Small intestine (tissue), 7 donors: ENCODE data around the gene DTHD1. TPM values are rescaled to one million over a fixed set of nuclear protein-coding genes. Genes with fewer than 3 reads are reported as not detected.
A peak's percentile ranks its signal among the peaks of the same experiment; 100 is the strongest.

ENCODE experiments used
- DNase-seq, 2 donors: peaks; one replicate each; pipeline versions ENCODE4 v3.0.0 to v3.0.0-alpha.2; 2013
- FAIRE-seq: peaks from 2 replicates; lab custom pipeline; 2012; peaks lifted over from hg19 to GRCh38; lab: Jason Lieb, UNC
- H3K27ac ChIP-seq, 3 donors: one replicate each; pipeline ENCODE4 v1.5.1; 2013; ENCODE audit warnings: low read length in 2 of 3, mild to moderate bottlenecking in 2 of 3, control low read depth in 1 of 3, inconsistent platforms in 1 of 3, low read depth in 1 of 3, moderate library complexity in 1 of 3
- H3K27me3 ChIP-seq, 3 donors: one replicate each; pipeline ENCODE4 v1.6.1; 2013; ENCODE audit warnings: low read length in 3 of 3, inconsistent platforms in 1 of 3; ENCODE audit not compliant: control insufficient read depth in 3 of 3, insufficient read depth in 3 of 3
- H3K36me3 ChIP-seq, 3 donors: one replicate each; pipeline ENCODE4 v1.6.1; 2013; ENCODE audit warnings: low read length in 3 of 3, inconsistent platforms in 1 of 3, low read depth in 1 of 3, mild to moderate bottlenecking in 1 of 3, moderate library complexity in 1 of 3; ENCODE audit not compliant: control insufficient read depth in 3 of 3, insufficient read depth in 2 of 3
- H3K4me1 ChIP-seq, 3 donors: one replicate each; pipeline ENCODE4 v1.6.1; 2013; ENCODE audit warnings: low read length in 2 of 3, inconsistent platforms in 1 of 3, low read depth in 1 of 3, mild to moderate bottlenecking in 1 of 3, moderate library complexity in 1 of 3; ENCODE audit not compliant: control insufficient read depth in 3 of 3, insufficient read depth in 2 of 3
- H3K4me3 ChIP-seq, 3 donors: one replicate each; pipeline ENCODE4 v1.5.1; 2013; ENCODE audit warnings: low read length in 3 of 3, control low read depth in 1 of 3, inconsistent platforms in 1 of 3, low read depth in 1 of 3, mild to moderate bottlenecking in 1 of 3, moderate library complexity in 1 of 3
- H3K9me3 ChIP-seq, 2 donors: one replicate each; pipeline ENCODE4 v1.6.1; 2013; ENCODE audit warnings: low read depth in 1 of 2, low read length in 1 of 2; ENCODE audit not compliant: control insufficient read depth in 2 of 2, insufficient read depth in 1 of 2
- WGBS, 3 donors: extraction: QIAGEN DNeasy Blood & Tissue Kit; methylation state at CpG; one replicate each; pipeline ENCODE4 v1.1.7; 2013; 5-methylcytosine and 5-hydroxymethylcytosine counted together
- polyA plus RNA-seq, 4 donors: library from polyadenylated mRNA; stranded (reverse) in 3 of 4; unstranded in 1 of 4; fragments of 200-250 nt in 3 of 4; fragments of 120-200 nt in 1 of 4; gene quantifications; one replicate each; pipeline versions ENCODE4 v1.2.1 to v1.2.3, GENCODE V29; 2013
- donor health status: healthy with polysubstance abuse.
- donor health status: control.
- donor health status: control.
- donor health status: Bipolar disorder and iron deficiency.
- donor health status: healthy.

Gene DTHD1
- polyA plus RNA-seq, 4 donors: 0.01 to 0.27 (median 0.04) TPM; not detected in 1

- Histone ChIP-seq H3K9me3 (no peaks in the 10 kb centered on the region), H3K36me3 (no peaks in the 10 kb centered on the region), H3K4me1 (no peaks in the 10 kb centered on the region), H3K4me3 (no peak overlapping the region), H3K27me3 (no peaks in the 10 kb centered on the region), H3K27ac (no peak overlapping the region)
- DNase-seq: no peak
- no peak for FAIRE-seq
- 83 to 91% (median 85%) methylated on average over 6 of the region's 6 CpGs for WGBS, 3 donors
Measured at GRCh38 chr4:36333303-36333877, 52.0 kb downstream of the DTHD1 start.

DNA sequence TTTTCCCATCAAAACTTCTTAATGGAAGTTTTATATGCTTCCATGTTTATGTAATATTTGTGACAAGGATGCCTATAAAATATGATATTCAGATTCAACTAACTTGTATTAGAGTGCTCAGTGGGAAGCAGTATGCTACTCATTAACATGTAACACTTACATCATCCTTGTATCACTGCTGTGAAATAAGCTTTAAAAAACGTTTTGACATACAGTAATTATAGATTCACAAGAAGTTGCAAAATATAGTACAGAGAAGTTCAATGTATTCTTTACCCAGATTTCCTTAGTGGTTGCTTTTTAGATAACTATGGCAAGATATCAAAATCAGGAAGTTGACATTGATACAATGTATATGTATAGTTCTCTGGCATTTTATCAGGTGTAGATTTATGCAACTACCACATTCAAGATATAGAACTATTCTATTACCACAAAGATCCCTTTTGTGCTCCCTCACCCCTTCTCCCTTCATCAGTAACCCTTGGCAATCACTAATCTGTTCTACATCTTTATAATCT lies 56.3 kb downstream of the DTHD1 start:
- no peak overlapping the region for H3K27ac ChIP-seq
- H3K4me1 ChIP-seq: peaks cover 0 to 2% (median 0%) of the 10 kb centered on the region in 3 donors
- 5 to 16% (median 11%) methylated on average over 1 of the region's 1 CpG for WGBS, 3 donors
- FAIRE-seq (no peak), DNase-seq (no peak)
- H3K4me3 ChIP-seq: no peak overlapping the region
- H3K27me3 ChIP-seq: no peaks in the 10 kb centered on the region
- no peaks in the 10 kb centered on the region for H3K36me3 ChIP-seq
- no peaks in the 10 kb centered on the region for H3K9me3 ChIP-seq

- FAIRE-seq (no peak), DNase-seq (peak in 1 of 2 donors; percentile 61)
- Histone ChIP-seq H3K27me3 (no peaks in the 10 kb centered on the region), H3K9me3 (no peaks in the 10 kb centered on the region), H3K4me3 (no peak overlapping the region), H3K27ac (no peak overlapping the region), H3K4me1 (peaks cover 0 to 2% (median 0%) of the 10 kb centered on the region in 3 donors), H3K36me3 (no peaks in the 10 kb centered on the region)
- 50 to 68% (median 52%) methylated on average over 3 of the region's 3 CpGs for WGBS, 3 donors
Measured at GRCh38 chr4:36338973-36339372, 57.6 kb downstream of the DTHD1 start.

DNA sequence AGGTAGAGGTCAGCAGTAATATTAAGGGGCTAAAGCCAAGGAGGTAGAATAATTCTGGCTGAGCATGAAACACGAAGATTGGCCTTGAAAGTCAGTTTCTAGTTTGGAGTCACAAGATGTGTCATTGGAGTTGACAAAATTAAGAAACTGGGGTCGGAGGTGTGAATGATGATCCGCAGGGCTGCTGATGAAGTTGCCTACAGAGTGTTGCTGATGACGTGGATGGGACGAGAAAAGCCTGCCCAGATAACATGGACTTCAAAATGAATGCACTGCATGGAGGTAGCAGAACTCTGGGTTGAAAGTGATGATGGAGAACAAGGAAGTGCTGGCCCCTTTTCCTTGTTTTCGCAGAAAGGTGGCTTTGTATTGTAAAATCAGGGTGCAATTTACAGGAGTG lies 60.5 kb downstream of the DTHD1 start:
- 87 to 94% (median 91%) methylated on average over 6 of the region's 6 CpGs for WGBS, 3 donors
- DNase-seq (no peak), FAIRE-seq (no peak)
- Histone ChIP-seq H3K27me3 (no peaks in the 10 kb centered on the region), H3K4me3 (no peak overlapping the region), H3K9me3 (no peaks in the 10 kb centered on the region), H3K27ac (no peak overlapping the region), H3K36me3 (no peaks in the 10 kb centered on the region), H3K4me1 (peaks cover 0 to 2% (median 0%) of the 10 kb centered on the region in 3 donors)

DNA sequence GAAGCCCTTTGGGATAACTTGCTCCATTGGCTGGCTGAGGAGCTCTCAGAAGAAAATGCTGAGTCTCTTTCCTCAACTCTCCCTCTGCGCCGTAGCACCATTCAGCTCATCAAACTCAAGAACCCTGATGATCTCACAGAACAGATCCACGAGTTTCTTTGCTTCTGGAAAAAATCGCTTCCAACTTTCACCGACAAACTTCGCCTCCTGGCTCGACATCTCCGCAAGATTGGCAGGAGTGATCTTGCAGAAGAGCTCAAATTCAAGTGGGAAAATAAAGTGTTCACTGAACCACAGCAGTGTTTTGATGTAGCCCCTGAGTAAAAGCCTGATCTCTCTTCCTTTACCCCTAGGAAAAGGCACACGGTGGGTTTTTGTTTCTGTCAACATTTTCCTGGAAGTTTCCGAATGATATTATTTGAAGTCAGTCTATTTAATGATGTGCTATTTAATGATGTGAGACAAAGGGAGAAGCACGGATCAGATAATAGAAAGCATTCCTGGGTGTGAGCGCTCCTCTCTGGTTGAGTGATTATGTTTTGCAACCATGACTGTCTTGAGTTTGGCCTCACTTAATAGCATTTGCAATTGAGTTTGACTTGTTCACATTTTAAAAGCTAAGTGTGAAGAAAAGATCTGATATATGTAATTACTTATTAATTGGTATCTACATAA lies 62.2 kb downstream of the DTHD1 start:
- Histone ChIP-seq H3K27me3 (no peaks in the 10 kb centered on the region), H3K9me3 (no peaks in the 10 kb centered on the region), H3K36me3 (no peaks in the 10 kb centered on the region), H3K27ac (no peak overlapping the region), H3K4me3 (no peak overlapping the region), H3K4me1 (no peaks in the 10 kb centered on the region)
- DNase-seq (no peak), FAIRE-seq (no peak)
- WGBS, 3 donors: 94 to 97% (median 94%) methylated on average over 12 of the region's 12 CpGs

DNA sequence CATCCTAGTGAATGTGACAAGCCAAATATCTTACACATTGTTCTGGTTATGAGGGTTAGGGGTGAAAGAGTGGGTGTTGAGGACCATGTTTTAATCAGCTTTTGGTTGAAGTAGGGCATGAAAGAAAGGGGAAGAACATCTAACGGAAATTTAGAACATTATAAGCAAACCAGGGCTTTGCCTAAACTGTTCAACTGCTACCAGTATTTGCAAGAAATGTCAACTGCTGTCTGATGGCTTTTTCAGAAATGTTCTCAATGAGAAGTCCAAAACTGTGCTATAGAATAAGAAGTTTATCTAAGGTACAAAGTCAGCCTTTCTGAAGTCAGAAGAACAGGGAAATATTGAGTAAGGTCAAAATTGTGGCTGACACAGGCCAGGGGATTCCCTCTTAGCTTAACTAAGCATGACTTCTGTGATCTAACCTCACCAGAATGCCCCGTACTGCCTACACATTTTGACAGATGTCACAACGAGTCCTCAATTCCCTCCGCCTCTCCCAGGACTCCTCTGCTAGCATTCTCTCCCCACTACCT lies 67.1 kb downstream of the DTHD1 start:
- Histone ChIP-seq H3K4me1 (no peaks in the 10 kb centered on the region), H3K4me3 (no peak overlapping the region), H3K36me3 (no peaks in the 10 kb centered on the region), H3K27me3 (no peaks in the 10 kb centered on the region), H3K9me3 (no peaks in the 10 kb centered on the region), H3K27ac (no peak overlapping the region)
- FAIRE-seq: no peak
- WGBS, 3 donors: 32 to 53% (median 36%) methylated on average over 4 of the region's 4 CpGs
- peak in 1 of 2 donors; percentile 5 for DNase-seq

DNA sequence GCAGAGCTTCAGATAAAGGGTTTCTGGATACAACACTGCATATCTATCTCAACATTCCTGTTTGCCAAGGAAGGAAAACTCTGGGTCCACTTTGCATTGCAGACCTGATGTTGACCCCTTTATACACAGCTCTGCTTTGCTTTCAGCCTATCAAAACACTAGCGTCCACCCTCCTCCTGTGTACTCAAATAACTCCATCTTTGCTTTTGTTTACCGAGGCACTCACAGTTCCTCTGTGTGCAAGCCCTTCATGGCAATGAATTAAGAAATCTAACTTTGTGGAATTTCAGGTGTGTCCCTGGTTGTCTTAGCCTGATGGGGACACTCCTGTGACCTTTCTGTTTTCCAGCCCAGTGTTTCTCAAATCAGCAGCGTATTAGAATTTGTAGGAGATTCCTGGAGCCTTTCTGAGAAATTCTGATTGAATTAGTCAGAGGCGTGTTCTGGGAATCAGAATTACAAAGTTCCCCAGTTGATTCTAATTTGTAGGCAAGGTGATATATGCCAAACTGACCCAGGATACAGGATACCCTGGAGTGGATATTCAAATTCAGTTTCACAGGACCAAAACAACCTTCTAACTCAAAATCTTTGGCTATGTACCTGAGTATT lies 68.6 kb downstream of the DTHD1 start:
- WGBS, 3 donors: 66 to 87% (median 79%) methylated on average over 4 of the region's 4 CpGs
- Histone ChIP-seq H3K27ac (no peak overlapping the region), H3K4me1 (no peaks in the 10 kb centered on the region), H3K27me3 (no peaks in the 10 kb centered on the region), H3K36me3 (no peaks in the 10 kb centered on the region), H3K4me3 (no peak overlapping the region), H3K9me3 (no peaks in the 10 kb centered on the region)
- no peak for FAIRE-seq
- DNase-seq: no peak

- H3K9me3 ChIP-seq: no peaks in the 10 kb centered on the region
- DNase-seq (peak; percentile 58 to 67), FAIRE-seq (no peak)
- no peaks in the 10 kb centered on the region for H3K4me1 ChIP-seq
- 11 to 14% (median 12%) methylated on average over 2 of the region's 2 CpGs for WGBS, 3 donors
- H3K4me3 ChIP-seq: no peak overlapping the region
- no peaks in the 10 kb centered on the region for H3K27me3 ChIP-seq
- H3K36me3 ChIP-seq: no peaks in the 10 kb centered on the region
- no peak overlapping the region for H3K27ac ChIP-seq
Measured at GRCh38 chr4:36351082-36351666, 69.8 kb downstream of the DTHD1 start.
